Measurements from ENCODE around the gene PHLDB1. TPM values are rescaled to one million over a fixed set of nuclear protein-coding genes. Genes with fewer than 3 reads are reported as not detected.

The PHLDB1 gene
- total RNA-seq, 1 experiment from 2014 or later: 48.7 TPM

DNA sequence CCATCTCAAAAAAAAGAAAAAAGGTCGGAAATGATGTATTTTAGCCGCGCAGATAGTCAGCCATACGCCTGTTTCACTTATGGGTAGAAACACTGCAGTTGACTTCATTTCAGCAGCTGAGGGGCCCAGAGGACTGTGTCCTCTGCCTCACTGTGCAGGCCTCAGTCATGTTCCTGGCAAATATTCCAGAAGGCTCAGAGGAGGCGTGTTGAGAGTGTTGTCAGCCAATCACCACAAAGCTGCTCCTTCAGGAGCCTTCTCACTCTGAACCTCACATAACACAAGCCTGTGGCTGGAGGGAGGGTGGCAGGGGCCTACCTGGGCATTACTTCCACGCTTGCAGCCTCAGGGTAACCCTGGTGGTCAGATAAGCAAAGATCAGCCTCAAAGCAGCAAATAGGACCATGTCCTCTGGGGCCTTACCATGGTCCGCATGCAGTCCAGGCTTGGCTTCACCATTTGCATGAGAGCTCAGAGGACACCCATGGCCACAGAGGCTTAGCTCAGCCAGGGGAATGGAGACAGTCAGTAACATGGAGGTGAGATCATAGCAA lies 89.3 kb downstream of the PHLDB1 start:
- Histone ChIP-seq H3K9me3 (ENCODE audit: low read depth, low read length, poor library complexity, severe bottlenecking) (no peaks in the 10 kb centered on the region), H3K4me3 (ENCODE audit: low read depth, low read length, poor library complexity, severe bottlenecking) (no peak overlapping the region), H3K36me3 (ENCODE audit: insufficient read depth, low read length, poor library complexity, severe bottlenecking) (no peaks in the 10 kb centered on the region), H3K27me3 (replicated peaks; ENCODE audit: insufficient read depth, low read depth, low read length, poor library complexity) (no peaks in the 10 kb centered on the region), H3K4me1 (ENCODE audit: insufficient read depth, low read length, poor library complexity, severe bottlenecking) (no peaks in the 10 kb centered on the region), H3K27ac (ENCODE audit: low read depth, low read length, poor library complexity, severe bottlenecking) (no peak overlapping the region)
- TF ChIP-seq EZH2 (IDR thresholded peaks at IDR 0.05; ENCODE audit: borderline replicate concordance, low read depth, low read length, poor library complexity, severe bottlenecking): no peak
- TF ChIP-seq, protein P1, sequence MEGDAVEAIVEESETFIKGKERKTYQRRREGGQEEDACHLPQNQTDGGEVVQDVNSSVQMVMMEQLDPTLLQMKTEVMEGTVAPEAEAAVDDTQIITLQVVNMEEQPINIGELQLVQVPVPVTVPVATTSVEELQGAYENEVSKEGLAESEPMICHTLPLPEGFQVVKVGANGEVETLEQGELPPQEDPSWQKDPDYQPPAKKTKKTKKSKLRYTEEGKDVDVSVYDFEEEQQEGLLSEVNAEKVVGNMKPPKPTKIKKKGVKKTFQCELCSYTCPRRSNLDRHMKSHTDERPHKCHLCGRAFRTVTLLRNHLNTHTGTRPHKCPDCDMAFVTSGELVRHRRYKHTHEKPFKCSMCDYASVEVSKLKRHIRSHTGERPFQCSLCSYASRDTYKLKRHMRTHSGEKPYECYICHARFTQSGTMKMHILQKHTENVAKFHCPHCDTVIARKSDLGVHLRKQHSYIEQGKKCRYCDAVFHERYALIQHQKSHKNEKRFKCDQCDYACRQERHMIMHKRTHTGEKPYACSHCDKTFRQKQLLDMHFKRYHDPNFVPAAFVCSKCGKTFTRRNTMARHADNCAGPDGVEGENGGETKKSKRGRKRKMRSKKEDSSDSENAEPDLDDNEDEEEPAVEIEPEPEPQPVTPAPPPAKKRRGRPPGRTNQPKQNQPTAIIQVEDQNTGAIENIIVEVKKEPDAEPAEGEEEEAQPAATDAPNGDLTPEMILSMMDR (conservative IDR thresholded peaks at IDR 0.05; ENCODE audit: low read depth, low read length): no peak
- BruUV-seq (replicated peaks): no TSS peak
- POLR2A ChIA-PET (ENCODE audit: low non-redundant PET): no interaction called here
- DNase-seq (ENCODE audit: low spot score): no peak
- CTCF ChIA-PET: interaction anchor here (0.6 kb wide), 2 partner anchors 49 to 448 kb away, joined by 5 to 9 read pairs; no protein-coding TSS in a partner anchor
- intact Hi-C loops (cut with micrococcal nuclease; ENCODE audit: unreplicated experiment): no loop called here

DNA sequence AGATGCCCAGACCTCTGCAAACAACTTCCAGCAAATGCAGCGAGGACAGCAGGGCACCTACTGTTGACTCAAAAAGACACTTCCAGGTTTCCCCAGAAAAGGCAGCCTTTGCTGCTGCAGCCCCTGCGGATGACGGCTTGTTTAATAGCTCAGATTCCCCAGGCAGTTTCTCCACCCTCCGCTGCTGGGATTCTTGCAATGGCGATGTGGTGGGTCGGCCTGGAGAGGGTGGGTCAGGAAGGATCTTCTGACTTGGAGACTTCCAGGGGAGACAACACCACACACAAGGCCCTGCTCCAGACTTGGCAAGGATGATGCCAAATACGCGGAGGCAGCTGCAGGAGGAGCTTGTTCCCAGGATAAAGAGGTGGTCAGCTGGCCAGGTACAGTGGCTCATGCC lies 89.9 kb downstream of the PHLDB1 start:
- no peak for TF ChIP-seq EZH2 (IDR thresholded peaks at IDR 0.05; ENCODE audit: borderline replicate concordance, low read depth, low read length, poor library complexity, severe bottlenecking)
- TF ChIP-seq, protein P1 (conservative IDR thresholded peaks at IDR 0.05; ENCODE audit: low read depth, low read length): no peak
- no peak for DNase-seq (ENCODE audit: low spot score)
- Histone ChIP-seq H3K27ac (ENCODE audit: low read depth, low read length, poor library complexity, severe bottlenecking) (no peak overlapping the region), H3K27me3 (replicated peaks; ENCODE audit: insufficient read depth, low read depth, low read length, poor library complexity) (no peaks in the 10 kb centered on the region), H3K36me3 (ENCODE audit: insufficient read depth, low read length, poor library complexity, severe bottlenecking) (no peaks in the 10 kb centered on the region), H3K9me3 (ENCODE audit: low read depth, low read length, poor library complexity, severe bottlenecking) (no peaks in the 10 kb centered on the region), H3K4me3 (ENCODE audit: low read depth, low read length, poor library complexity, severe bottlenecking) (no peak overlapping the region), H3K4me1 (ENCODE audit: insufficient read depth, low read length, poor library complexity, severe bottlenecking) (no peaks in the 10 kb centered on the region)
- intact Hi-C loops (cut with micrococcal nuclease; ENCODE audit: unreplicated experiment): no loop called here
- no TSS peak for BruUV-seq (replicated peaks)
- ChIA-PET POLR2A (ENCODE audit: low non-redundant PET) (no interaction called here), CTCF (interaction anchor here (0.6 kb wide), 2 partner anchors 36 to 48 kb away, joined by 5 read pairs; no protein-coding TSS in a partner anchor)

DNA sequence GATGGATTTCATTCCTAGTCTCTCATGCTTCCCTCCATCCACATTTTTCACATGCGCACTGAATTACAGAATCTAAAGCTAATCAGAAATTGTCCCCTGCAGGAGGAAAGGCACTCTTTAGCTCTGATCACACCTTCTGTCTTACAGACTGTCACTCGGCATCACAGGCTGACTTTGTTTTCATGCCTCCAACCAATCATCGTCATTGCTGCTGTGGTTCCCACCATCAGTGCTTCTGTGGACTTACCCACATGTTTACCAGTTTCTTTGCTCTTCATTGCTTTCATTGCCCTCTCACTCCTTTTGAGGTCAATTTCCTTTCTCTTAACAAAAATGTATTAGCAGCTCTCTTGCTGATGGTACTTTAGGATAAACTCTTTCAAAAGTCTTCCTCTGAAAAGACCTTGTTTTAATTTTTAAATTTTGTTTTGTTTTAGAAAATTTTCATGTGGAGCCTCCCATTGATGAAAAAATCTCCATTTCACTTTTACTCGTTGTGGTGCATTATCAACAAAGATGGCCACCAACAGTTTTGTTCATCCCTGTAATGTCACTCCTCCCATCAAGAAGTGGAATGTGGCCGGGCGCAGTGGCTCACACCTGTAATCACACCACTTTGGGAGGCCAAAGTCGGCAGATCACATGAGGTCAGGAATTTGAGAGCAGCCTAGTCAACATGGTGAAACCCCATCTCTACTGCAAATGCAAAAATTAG lies 92.2 kb downstream of the PHLDB1 start:
- H3K27me3 ChIP-seq (replicated peaks; ENCODE audit: insufficient read depth, low read depth, low read length, poor library complexity): no peaks in the 10 kb centered on the region
- no peaks in the 10 kb centered on the region for H3K36me3 ChIP-seq (ENCODE audit: insufficient read depth, low read length, poor library complexity, severe bottlenecking)
- no peak overlapping the region for H3K4me3 ChIP-seq (ENCODE audit: low read depth, low read length, poor library complexity, severe bottlenecking)
- no peak overlapping the region for H3K27ac ChIP-seq (ENCODE audit: low read depth, low read length, poor library complexity, severe bottlenecking)
- intact Hi-C loops (cut with micrococcal nuclease; ENCODE audit: unreplicated experiment): no loop called here
- H3K9me3 ChIP-seq (ENCODE audit: low read depth, low read length, poor library complexity, severe bottlenecking): no peaks in the 10 kb centered on the region
- DNase-seq (ENCODE audit: low spot score): no peak
- H3K4me1 ChIP-seq (ENCODE audit: insufficient read depth, low read length, poor library complexity, severe bottlenecking): no peaks in the 10 kb centered on the region
- BruUV-seq (replicated peaks): no TSS peak
- TF ChIP-seq, protein P1 (conservative IDR thresholded peaks at IDR 0.05; ENCODE audit: low read depth, low read length): no peak
- TF ChIP-seq EZH2 (IDR thresholded peaks at IDR 0.05; ENCODE audit: borderline replicate concordance, low read depth, low read length, poor library complexity, severe bottlenecking): no peak
- POLR2A ChIA-PET (ENCODE audit: low non-redundant PET): no interaction called here
- CTCF ChIA-PET: no interaction called here

All from A673 (cell line).